ENCODE data around the gene PSMB4. TPM values are rescaled to one million over a fixed set of nuclear protein-coding genes. Genes with fewer than 3 reads are reported as not detected.
"Not testable (repeated sequence)": the region's sequence is repeated elsewhere in the genome, so short reads cannot be mapped to it uniquely, and the experiment has no call there.

PSMB4 gene
- 310 and 330 TPM in 2 replicates for total RNA-seq

DNA sequence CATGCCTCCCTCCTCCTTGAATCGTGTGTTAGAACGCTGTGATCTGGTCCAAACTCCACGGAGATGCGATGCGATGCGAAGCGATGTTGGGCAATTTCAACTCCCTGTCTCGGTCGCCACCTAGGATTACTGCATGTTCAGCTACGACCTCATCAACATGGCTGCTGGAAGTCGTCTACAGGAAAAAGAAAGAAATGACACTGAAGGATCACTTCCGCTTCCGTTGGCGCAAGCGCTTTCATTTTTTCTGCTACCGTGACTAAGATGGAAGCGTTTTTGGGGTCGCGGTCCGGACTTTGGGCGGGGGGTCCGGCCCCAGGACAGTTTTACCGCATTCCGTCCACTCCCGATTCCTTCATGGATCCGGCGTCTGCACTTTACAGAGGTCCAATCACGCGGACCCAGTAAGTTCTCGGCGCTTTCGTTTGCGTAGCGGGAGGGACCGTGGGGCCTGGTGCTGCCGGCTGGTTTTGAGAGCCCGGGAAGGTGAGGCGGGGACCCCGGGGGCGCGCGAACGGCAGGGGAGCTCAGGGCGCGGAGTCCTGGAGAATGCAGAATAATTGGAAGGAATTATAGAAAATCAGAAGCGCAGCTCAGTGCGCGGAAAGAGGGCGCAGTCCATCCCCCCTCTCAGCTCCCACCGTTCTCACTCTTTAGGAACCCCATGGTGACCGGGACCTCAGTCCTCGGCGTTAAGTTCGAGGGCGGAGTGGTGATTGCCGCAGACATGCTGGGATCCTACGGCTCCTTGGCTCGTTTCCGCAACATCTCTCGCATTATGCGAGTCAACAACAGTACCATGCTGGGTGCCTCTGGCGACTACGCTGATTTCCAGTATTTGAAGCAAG, at the start of gene PSMB4:
PSMB4 (plus strand) TSS at position 250 of the 848 bp plus-strand sequence; CDS start at position 265, 15 bp downstream.
- Mint-ChIP-seq H3K27ac (peak within 1 kb of the TSS; percentile 98), H3K36me3 (ENCODE audit: low read depth) (peaks cover 47% of the 10 kb centered on the region), H3K4me3 (peak within 1 kb of the TSS; percentile 89), H3K27me3 (no peaks in the 10 kb centered on the region), H3K9me3 (no peaks in the 10 kb centered on the region), H3K4me1 (peaks cover 31% of the 10 kb centered on the region)
- DNase-seq: peak; percentile 65
- peak; percentile 90 for ATAC-seq (ENCODE audit: low read depth)
- ChIA-PET CTCF (interaction anchor here (0.6 to 2.4 kb wide), 4 partner anchors 59 to 99 kb away, joined by 3 to 14 read pairs (median 6); partner anchors contain the start of gene PI4KB), POLR2A (interaction anchor here (0.7 to 5.7 kb wide), 26 partner anchors 8 to 1166 kb away, joined by 3 to 61 read pairs (median 4); partner anchors contain the start of genes PI4KB, POGZ, PSMD4 and RFX5)
- TF ChIP-seq CTCF (IDR thresholded peaks at IDR 0.05): no peak
- intact Hi-C loops (cut with micrococcal nuclease): loop anchor here (1.0 kb wide), 7 partner anchors 52 to 201 kb away; partner anchors contain the start of genes PI4KB, PIP5K1A, PSMD4 and RFX5

- H3K4me3 Mint-ChIP-seq; H3K27me3 Mint-ChIP-seq; DNase-seq; intact Hi-C loops (cut with micrococcal nuclease); H3K9me3 Mint-ChIP-seq; H3K27ac Mint-ChIP-seq; ATAC-seq (ENCODE audit: low read depth): not testable (repeated sequence)
- ChIA-PET POLR2A (interaction anchor here (0.7 to 5.5 kb wide), 4 partner anchors 23 to 127 kb away, joined by 3 to 61 read pairs (median 22); partner anchors contain the start of genes PI4KB and PSMB4), CTCF (interaction anchor here (0.7 to 1.3 kb wide), 2 partner anchors 10 to 57 kb away, joined by 4 to 7 read pairs; no protein-coding TSS in a partner anchor)
- H3K36me3 Mint-ChIP-seq (ENCODE audit: low read depth): peaks cover 20% of the 10 kb centered on the region
- H3K4me1 Mint-ChIP-seq: peaks cover 32% of the 10 kb centered on the region
Observed at GRCh38 chr1:151350323-151350722, 49.0 kb upstream of the PSMB4 start.

DNA sequence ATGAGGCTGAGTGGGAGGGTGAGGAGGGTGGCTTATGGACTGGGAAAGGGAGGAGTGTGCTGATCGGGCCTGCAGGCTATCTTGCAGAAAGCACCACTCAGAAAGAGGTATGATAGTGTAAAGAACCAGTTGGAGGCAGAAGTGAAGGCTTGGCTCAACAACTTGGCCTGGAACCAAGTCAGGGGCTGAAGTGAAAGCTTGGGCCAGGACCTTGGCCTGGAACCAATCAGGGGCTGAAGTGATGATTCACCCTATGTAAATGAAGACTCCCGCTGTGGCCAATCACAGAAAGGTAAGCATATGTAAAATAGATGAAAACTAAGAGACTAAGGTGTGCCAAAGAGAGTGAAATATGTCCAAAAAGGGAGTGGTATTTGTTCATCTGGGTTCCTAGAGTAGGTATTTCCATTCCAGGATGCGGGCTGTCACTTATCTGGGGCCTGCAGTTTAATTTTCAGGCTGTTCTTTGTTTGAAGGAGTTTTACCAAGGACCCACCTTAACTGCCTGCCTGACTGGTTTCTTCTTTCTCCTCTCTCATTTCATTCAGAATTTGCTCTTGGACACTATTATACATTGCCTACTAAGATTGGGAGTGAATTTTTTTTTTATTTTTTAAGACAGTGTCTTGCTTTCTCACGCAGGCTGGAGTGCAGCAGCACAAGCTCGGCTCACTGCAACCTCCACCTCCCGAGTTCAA, 47.2 kb upstream of the PSMB4 start:
- TF ChIP-seq CTCF (IDR thresholded peaks at IDR 0.05): no peak
- ChIA-PET CTCF (no interaction called here), POLR2A (interaction anchor here (0.6 to 5.5 kb wide), 3 partner anchors 25 to 282 kb away, joined by 4 to 61 read pairs (median 4); partner anchors contain the start of genes PI4KB and PSMB4)
- Mint-ChIP-seq H3K4me3 (no peak overlapping the region), H3K4me1 (peaks cover 15% of the 10 kb centered on the region), H3K27me3 (no peaks in the 10 kb centered on the region), H3K36me3 (ENCODE audit: low read depth) (peaks cover 3% of the 10 kb centered on the region), H3K9me3 (peaks cover 4% of the 10 kb centered on the region), H3K27ac (no peak overlapping the region)
- DNase-seq (no peak), ATAC-seq (ENCODE audit: low read depth) (no peak)
- intact Hi-C loops (cut with micrococcal nuclease): no loop called here

- intact Hi-C loops (cut with micrococcal nuclease): no loop called here
- ATAC-seq (ENCODE audit: low read depth): no peak
- H3K4me1 Mint-ChIP-seq: no peaks in the 10 kb centered on the region
- H3K9me3 Mint-ChIP-seq: peaks cover 4% of the 10 kb centered on the region
- POLR2A ChIA-PET: interaction anchor here (0.7 to 1.1 kb wide), 2 partner anchors 10 to 16 kb away, joined by 3 read pairs; partner anchors contain the start of gene RFX5
- no peak for DNase-seq
- H3K27ac Mint-ChIP-seq: no peak overlapping the region
- H3K27me3 Mint-ChIP-seq: no peaks in the 10 kb centered on the region
- no peaks in the 10 kb centered on the region for H3K36me3 Mint-ChIP-seq (ENCODE audit: low read depth)
- CTCF ChIA-PET: no interaction called here
- TF ChIP-seq CTCF (IDR thresholded peaks at IDR 0.05): no peak
- no peak overlapping the region for H3K4me3 Mint-ChIP-seq
Observed at GRCh38 chr1:151356696-151357095, 42.7 kb upstream of the PSMB4 start.

DNA sequence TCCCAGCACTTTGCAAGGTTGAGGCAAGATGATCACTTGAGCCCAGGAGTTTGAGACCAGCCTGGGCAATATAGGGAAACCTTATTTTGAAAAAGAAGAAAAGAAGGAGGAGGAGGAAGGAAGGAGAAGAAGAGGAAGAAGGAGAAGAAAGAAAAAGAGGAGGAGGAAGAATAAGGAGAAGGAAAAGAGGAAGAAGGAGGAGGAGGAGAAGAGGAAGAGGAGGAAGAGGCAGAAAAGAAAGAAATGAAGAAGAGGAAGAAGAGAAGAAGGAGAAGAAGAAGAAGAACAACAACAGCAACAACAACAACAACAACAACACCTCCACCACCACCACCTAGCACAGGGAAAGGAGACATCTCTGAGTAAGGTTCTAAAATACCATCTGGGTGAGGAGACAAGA, 37.5 kb upstream of the PSMB4 start:
- ChIA-PET CTCF (no interaction called here), POLR2A (no interaction called here)
- H3K27me3 Mint-ChIP-seq: no peaks in the 10 kb centered on the region
- H3K4me3 Mint-ChIP-seq: no peak overlapping the region
- DNase-seq (no peak), ATAC-seq (ENCODE audit: low read depth) (no peak)
- H3K27ac Mint-ChIP-seq: no peak overlapping the region
- no peaks in the 10 kb centered on the region for H3K36me3 Mint-ChIP-seq (ENCODE audit: low read depth)
- intact Hi-C loops (cut with micrococcal nuclease): no loop called here
- TF ChIP-seq CTCF (IDR thresholded peaks at IDR 0.05): no peak
- H3K4me1 Mint-ChIP-seq: no peaks in the 10 kb centered on the region
- H3K9me3 Mint-ChIP-seq: no peaks in the 10 kb centered on the region
